ENCODE measurements around the gene ABCC6.

Gene ABCC6

DNA sequence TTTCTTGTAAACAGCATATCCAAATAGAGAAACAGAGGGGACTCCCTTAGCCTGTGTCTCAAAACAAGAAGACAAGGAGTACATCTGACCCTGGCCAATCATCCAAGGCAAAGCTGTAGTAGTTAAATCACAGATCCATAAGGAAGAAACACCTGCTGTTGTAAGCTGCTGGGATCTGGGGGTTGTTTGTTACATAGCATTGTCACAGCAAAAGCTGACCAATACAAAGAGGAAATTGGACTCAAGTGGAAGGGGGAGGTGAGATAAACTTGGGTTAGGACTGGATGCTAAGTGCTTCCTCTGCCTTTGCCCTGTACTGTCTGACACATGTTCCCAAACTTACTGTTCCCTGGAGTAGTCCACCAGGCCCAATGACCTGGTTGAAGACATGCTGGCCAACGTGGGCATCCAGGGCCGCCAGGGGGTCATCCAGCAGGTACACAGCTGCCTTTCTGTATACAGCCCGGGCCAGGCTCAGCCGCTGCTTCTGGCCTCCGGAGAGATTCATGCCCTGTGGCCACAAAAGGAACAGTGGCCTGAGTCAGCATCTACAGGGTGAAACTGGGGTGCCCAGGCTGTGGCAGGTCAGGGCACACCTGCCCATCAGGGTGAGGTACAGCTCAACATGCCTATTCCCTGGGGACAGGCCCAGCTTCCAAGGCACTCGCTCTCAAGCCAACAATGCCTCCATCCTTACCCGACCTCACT lies 44.7 kb downstream of the ABCC6 start:
- Histone ChIP-seq H3K4me2 (ENCODE audit: low read depth, low read length, poor library complexity, severe bottlenecking) (no peak overlapping the region), H3K79me2 (ENCODE audit: insufficient read depth, low read length) (no peaks in the 10 kb centered on the region), H2AFZ (ENCODE audit: low read depth, low read length, severe bottlenecking) (no peak overlapping the region), H3K9me3 (ENCODE audit: insufficient read depth, low read length) (no peaks in the 10 kb centered on the region), H3K9ac (ENCODE audit: low read length) (no peak overlapping the region), H3F3A (ENCODE audit: insufficient read depth) (no peaks in the 10 kb centered on the region), H3K9me2 (replicated peaks; ENCODE audit: insufficient read depth, low read length) (no peaks in the 10 kb centered on the region), H3K36me3 (ENCODE audit: low read length) (no peaks in the 10 kb centered on the region), H4K20me1 (ENCODE audit: low read depth, low read length) (no peaks in the 10 kb centered on the region), H3K4me3 (ENCODE audit: insufficient read depth, low read length, poor library complexity, severe bottlenecking) (no peak overlapping the region), H3K27me3 (ENCODE audit: low read length) (no peaks in the 10 kb centered on the region), H3K27ac (ENCODE audit: low read depth, low read length) (no peak overlapping the region)
- TF ChIP-seq EZH2phosphoT487 (conservative IDR thresholded peaks at IDR 0.05; ENCODE audit: low read length) (no peak), CTCF (IDR thresholded peaks at IDR 0.05; ENCODE audit: insufficient read depth, low read length, poor library complexity, severe bottlenecking) (no peak)

- H4K20me1 ChIP-seq (ENCODE audit: low read depth, low read length), result no peaks in the 10 kb centered on the region
- H2AFZ ChIP-seq (ENCODE audit: low read depth, low read length, severe bottlenecking), result no peak overlapping the region
- no peaks in the 10 kb centered on the region for H3K27me3 ChIP-seq (ENCODE audit: low read length)
- no peaks in the 10 kb centered on the region for H3K9me2 ChIP-seq (replicated peaks; ENCODE audit: insufficient read depth, low read length)
- H3K36me3 ChIP-seq (ENCODE audit: low read length), result no peaks in the 10 kb centered on the region
- no peaks in the 10 kb centered on the region for H3K79me2 ChIP-seq (ENCODE audit: insufficient read depth, low read length)
- no peak overlapping the region for H3K27ac ChIP-seq (ENCODE audit: low read depth, low read length)
- H3F3A ChIP-seq (ENCODE audit: insufficient read depth), result no peaks in the 10 kb centered on the region
- no peak overlapping the region for H3K4me2 ChIP-seq (ENCODE audit: low read depth, low read length, poor library complexity, severe bottlenecking)
- H3K4me3 ChIP-seq (ENCODE audit: insufficient read depth, low read length, poor library complexity, severe bottlenecking), result no peak overlapping the region
- no peak overlapping the region for H3K9ac ChIP-seq (ENCODE audit: low read length)
- TF ChIP-seq CTCF (IDR thresholded peaks at IDR 0.05; ENCODE audit: insufficient read depth, low read length, poor library complexity, severe bottlenecking) (no peak), EZH2phosphoT487 (conservative IDR thresholded peaks at IDR 0.05; ENCODE audit: low read length) (no peak)
- no peaks in the 10 kb centered on the region for H3K9me3 ChIP-seq (ENCODE audit: insufficient read depth, low read length)
Observed at GRCh38 chr16:16176328-16176727, 47.0 kb downstream of the ABCC6 start.

DNA sequence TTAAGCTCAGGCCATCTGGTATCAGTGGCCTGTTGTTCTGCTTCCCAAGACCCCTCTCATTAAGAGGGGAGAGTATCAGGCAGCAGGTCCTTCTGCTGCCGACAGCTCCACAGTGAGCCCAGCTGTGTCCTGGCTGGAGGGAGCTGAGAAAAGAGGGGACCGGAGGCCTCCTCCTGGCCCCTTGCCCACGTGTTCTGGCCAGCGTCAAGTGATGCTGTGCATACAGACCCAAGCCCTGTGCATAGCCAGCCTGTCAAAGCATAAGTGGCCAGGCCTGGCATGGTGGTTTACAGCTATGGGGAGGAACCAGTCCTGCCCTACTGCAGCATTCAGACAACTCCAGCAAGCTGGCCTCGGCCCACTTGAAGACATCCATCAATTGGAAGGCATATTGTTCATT lies 48.0 kb downstream of the ABCC6 start:
- no peaks in the 10 kb centered on the region for H3K36me3 ChIP-seq (ENCODE audit: low read length)
- H3K79me2 ChIP-seq (ENCODE audit: insufficient read depth, low read length), result no peaks in the 10 kb centered on the region
- no peaks in the 10 kb centered on the region for H3K9me2 ChIP-seq (replicated peaks; ENCODE audit: insufficient read depth, low read length)
- H3K9ac ChIP-seq (ENCODE audit: low read length), result no peak overlapping the region
- H3K27me3 ChIP-seq (ENCODE audit: low read length), result no peaks in the 10 kb centered on the region
- H3K9me3 ChIP-seq (ENCODE audit: insufficient read depth, low read length), result no peaks in the 10 kb centered on the region
- H3K4me2 ChIP-seq (ENCODE audit: low read depth, low read length, poor library complexity, severe bottlenecking), result no peak overlapping the region
- H3K4me3 ChIP-seq (ENCODE audit: insufficient read depth, low read length, poor library complexity, severe bottlenecking), result no peak overlapping the region
- H3K27ac ChIP-seq (ENCODE audit: low read depth, low read length), result no peak overlapping the region
- H4K20me1 ChIP-seq (ENCODE audit: low read depth, low read length), result no peaks in the 10 kb centered on the region
- no peak overlapping the region for H2AFZ ChIP-seq (ENCODE audit: low read depth, low read length, severe bottlenecking)
- H3F3A ChIP-seq (ENCODE audit: insufficient read depth), result no peaks in the 10 kb centered on the region
- TF ChIP-seq EZH2phosphoT487 (conservative IDR thresholded peaks at IDR 0.05; ENCODE audit: low read length), result no peak

DNA sequence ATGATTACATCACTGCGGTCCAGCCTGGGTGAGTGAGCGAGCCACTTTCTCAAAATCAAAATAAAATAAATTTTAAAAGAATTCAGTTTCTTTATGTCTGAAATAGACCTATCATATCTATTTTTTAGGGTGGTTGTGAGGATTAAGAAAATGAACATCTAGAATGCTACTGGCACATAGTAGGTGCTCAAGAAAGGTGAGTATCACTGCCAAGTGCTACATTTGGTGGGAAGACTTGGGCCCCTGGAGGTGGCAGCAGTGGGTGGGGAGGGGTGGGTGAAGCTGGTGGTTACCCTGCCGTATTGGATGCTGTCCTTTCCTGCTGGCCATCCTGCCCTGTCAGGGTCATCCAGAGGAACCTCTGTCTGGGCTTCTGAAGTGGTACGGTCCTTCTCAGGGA lies 50.3 kb downstream of the ABCC6 start:
- Histone ChIP-seq H3K4me3 (ENCODE audit: insufficient read depth, low read length, poor library complexity, severe bottlenecking) (no peak overlapping the region), H3K27ac (ENCODE audit: low read depth, low read length) (no peak overlapping the region), H4K20me1 (ENCODE audit: low read depth, low read length) (no peaks in the 10 kb centered on the region), H3K36me3 (ENCODE audit: low read length) (no peaks in the 10 kb centered on the region), H3K27me3 (ENCODE audit: low read length) (no peaks in the 10 kb centered on the region), H3K79me2 (ENCODE audit: insufficient read depth, low read length) (no peaks in the 10 kb centered on the region), H3K4me2 (ENCODE audit: low read depth, low read length, poor library complexity, severe bottlenecking) (no peak overlapping the region), H3K9me3 (ENCODE audit: insufficient read depth, low read length) (no peaks in the 10 kb centered on the region), H2AFZ (ENCODE audit: low read depth, low read length, severe bottlenecking) (no peak overlapping the region), H3K9ac (ENCODE audit: low read length) (no peak overlapping the region), H3F3A (ENCODE audit: insufficient read depth) (no peaks in the 10 kb centered on the region), H3K9me2 (replicated peaks; ENCODE audit: insufficient read depth, low read length) (no peaks in the 10 kb centered on the region)
- TF ChIP-seq CTCF (IDR thresholded peaks at IDR 0.05; ENCODE audit: insufficient read depth, low read length, poor library complexity, severe bottlenecking) (no peak), EZH2phosphoT487 (conservative IDR thresholded peaks at IDR 0.05; ENCODE audit: low read length) (no peak)
